H1 (cell line): ENCODE results near the gene NDC80.

ENCODE experiments used
- BRCA1 ChIP-seq: IDR thresholded peaks from 2 replicates; pipeline ENCODE4 v1.6.1; 2012; ENCODE audit warnings: low read depth, low read length, improper control_type of control experiment
- CHD2 ChIP-seq: IDR thresholded peaks from 2 replicates; pipeline ENCODE4 v1.6.1; 2012; ENCODE audit warnings: low read length, improper control_type of control experiment
- CTCF ChIP-seq, 3 experiments: IDR thresholded peaks; 1 replicate in 2 of 3; 2 replicates in 1 of 3; pipeline versions ENCODE4 v1.5.1 to v1.6.1; 2011; ENCODE audit warnings: low read length in 3 of 3, mild to moderate bottlenecking in 3 of 3, inconsistent platforms in 2 of 3, low read depth in 1 of 3, moderate library complexity in 1 of 3; ENCODE audit not compliant: insufficient read depth in 1 of 3; ENCODE audit errors: control extremely low read depth in 1 of 3
- EGR1 ChIP-seq: IDR thresholded peaks from 2 replicates; pipeline ENCODE4 v1.6.1; 2011; ENCODE audit warnings: low read depth, low read length, borderline replicate concordance
- KDM1A ChIP-seq: fragments of 200-600, 300-600 bp; sonication (generic); IDR thresholded peaks from 2 replicates; pipeline ENCODE4 v1.7.1; 2016; ENCODE audit warnings: mild to moderate bottlenecking, low read length, borderline replicate concordance
- MAX ChIP-seq: IDR thresholded peaks from 2 replicates; pipeline ENCODE4 v1.6.1; 2012; ENCODE audit warnings: inconsistent platforms
- NANOG ChIP-seq: IDR thresholded peaks from 2 replicates; pipeline ENCODE4 v1.6.1; 2011; ENCODE audit warnings: low read length, low read depth, mild to moderate bottlenecking, inconsistent platforms; ENCODE audit not compliant: insufficient read depth, poor library complexity, severe bottlenecking
- POLR2AphosphoS5 ChIP-seq: IDR thresholded peaks from 2 replicates; pipeline ENCODE4 v1.6.1; 2011; ENCODE audit warnings: low read depth, low read length
- SIX5 ChIP-seq: IDR thresholded peaks from 2 replicates; pipeline ENCODE4 v1.6.1; 2011; ENCODE audit warnings: mild to moderate bottlenecking, low read depth, low read length
- TEAD4 ChIP-seq: IDR thresholded peaks from 2 replicates; pipeline ENCODE4 v1.6.1; 2012; ENCODE audit warnings: low read depth, low read length, inconsistent platforms, mixed read lengths
- YY1 ChIP-seq: IDR thresholded peaks from 2 replicates; pipeline ENCODE4 v1.6.1; 2011; ENCODE audit warnings: low read depth, mild to moderate bottlenecking, low read length

- no peak for TF ChIP-seq NANOG
- no peak for TF ChIP-seq CTCF (IDR thresholded peaks at IDR 0.05; ENCODE audit: control extremely low read depth in 1 of 3, insufficient read depth in 1 of 3, low read depth in 1 of 3, low read length in 3 of 3)
- no peak for TF ChIP-seq MAX
- no peak for TF ChIP-seq POLR2AphosphoS5
- no peak for TF ChIP-seq EGR1
- no peak for TF ChIP-seq YY1
- no peak for TF ChIP-seq BRCA1
- no peak for TF ChIP-seq KDM1A
- TF ChIP-seq SIX5: no peak
- TF ChIP-seq CHD2: no peak
- no peak for TF ChIP-seq TEAD4
Observed at GRCh38 chr18:2588666-2589344, 17.4 kb downstream of the NDC80 start.
